NCI-H187 (cell line): ENCODE measurements around the gene FNDC10.
A peak's percentile ranks its signal among the peaks of the same experiment; 100 is the strongest.
"Not testable (repeated sequence)": the region's sequence is repeated elsewhere in the genome, so short reads cannot be mapped to it uniquely, and the experiment has no call there.

Source experiments
- DNase-seq, 2 experiments: peaks; one replicate each; lab custom pipeline; 2025; lab: John Stamatoyannopoulos, UW

Gene FNDC10

GRCh38 chr1:1599935-1600860 is at the start of gene FNDC10:
TSS of gene FNDC10 (minus strand) at chr1:1600135. CDS start at chr1:1600015, 120 bp downstream.
- no peak for DNase-seq

DNA sequence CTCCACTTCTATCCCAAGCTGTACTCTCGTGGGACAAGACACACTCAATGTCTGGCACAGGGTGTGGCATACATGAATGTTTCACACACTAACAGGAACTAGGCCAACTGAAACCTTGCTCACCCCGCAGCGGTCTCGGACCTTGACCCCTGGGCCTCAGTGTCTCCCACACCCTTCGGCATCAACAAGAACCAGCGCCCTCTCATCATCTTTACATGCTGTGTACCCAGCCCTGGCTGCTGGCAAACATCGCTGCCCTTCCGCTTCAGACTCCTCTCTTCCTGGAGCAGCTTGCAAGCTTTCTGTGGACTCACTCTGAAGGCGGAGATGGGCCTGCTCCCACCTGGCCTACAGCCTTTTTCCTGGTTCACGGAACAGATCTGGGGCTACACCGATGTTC is 48.3 kb upstream of the FNDC10 start:
- DNase-seq = not testable (repeated sequence)

- DNase-seq = not testable (repeated sequence)
These were observed 47.8 kb upstream of the FNDC10 start for GRCh38 chr1:1647567-1648241.

DNA sequence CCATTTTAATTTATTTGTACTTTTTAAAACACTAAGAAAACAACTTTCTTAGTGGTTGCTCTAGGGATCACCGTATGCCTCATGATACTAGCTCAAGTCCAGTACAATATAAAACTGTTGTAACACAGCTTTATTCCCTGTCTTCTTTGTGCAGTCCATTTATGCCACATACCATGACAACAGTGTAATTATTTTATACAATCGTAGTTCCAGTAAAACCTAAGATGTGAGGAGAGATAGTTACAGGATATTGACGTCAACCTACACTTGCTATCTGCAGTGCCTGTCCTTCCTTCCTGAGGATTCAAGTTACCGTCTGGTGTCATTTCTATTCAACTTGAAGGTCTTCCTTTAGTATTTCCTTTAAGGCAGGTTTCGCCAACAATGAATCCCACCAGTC is 46.4 kb upstream of the FNDC10 start:
- not testable (repeated sequence) for DNase-seq

DNA sequence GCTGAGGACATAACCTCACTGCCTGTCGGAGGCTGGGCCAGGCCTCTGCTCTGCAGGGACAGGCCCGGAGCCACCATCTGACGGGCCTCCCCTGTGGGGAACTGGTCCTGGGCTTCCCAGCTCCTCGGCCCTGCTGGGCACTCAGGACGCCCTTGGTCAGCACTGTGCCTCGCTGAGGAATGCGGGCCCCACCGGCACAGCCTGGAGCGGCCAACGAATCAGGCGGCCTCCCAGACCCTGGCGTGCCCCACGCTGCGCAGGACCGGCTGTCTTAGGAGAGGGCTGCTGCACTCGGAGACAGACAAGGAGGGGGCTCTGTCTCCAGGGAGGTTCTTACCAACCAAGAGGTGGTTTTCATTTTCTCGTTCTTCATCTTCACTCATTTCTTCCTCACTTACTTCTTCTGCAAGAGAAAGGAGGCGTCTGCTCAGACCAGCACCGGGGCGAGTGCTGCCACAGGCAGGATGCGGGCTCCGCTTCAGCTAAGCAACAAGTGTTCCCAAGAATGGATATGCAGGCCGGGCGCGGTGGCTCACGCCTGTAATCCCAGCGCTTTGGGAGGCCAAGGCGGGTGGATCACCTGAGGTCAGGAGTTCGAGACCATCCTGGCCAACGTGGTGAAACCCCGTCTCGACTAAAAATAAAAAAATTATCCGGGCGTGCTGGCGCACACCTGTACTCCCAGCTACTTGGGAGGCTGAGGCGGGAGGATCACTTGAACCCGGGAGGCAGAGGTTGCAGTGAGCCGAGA is 41.0 kb upstream of the FNDC10 start:
- DNase-seq = not testable (repeated sequence)

DNA sequence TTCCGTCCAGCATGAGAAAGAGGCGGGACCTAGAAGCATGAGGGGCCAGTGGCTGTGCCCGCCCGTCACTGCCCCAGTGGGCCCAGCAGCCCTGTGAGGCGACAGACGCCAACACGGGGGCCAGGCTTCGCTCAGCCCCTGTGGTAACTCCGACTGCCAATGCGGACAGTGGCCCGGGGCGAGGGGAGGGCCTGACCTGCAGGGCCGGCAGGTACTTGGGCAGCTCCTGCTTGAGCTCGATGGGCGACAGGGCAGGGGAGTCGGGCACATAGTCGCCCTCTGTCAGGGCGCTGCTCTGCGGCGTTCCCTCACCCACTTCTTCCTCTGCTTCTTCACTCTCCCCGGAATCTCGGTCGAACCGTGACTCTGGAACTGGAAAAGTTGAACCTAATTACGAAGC is 40.1 kb upstream of the FNDC10 start:
- not testable (repeated sequence) for DNase-seq

GRCh38 chr1:1639368-1639767 is 39.4 kb upstream of the FNDC10 start:
- not testable (repeated sequence) for DNase-seq

DNA sequence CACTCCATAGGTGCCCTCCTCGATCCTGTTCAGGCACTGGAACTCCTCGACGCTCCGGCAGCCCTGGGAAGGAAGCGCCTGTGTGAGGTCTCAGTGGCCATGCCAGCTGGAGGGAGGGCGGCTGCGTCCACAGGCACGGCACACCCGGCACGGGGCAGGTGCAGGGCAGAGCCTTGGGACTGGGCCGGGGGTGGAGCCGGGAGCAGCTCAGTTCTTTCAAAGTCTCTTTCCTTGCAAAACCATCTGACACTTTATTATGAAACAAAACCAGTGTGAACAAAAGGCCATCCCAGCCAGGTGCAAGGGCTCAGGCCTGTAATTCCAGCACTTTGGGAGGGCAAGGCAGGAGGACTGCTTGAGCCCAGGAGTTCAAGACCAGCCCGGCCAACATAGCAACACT is 38.6 kb upstream of the FNDC10 start:
- not testable (repeated sequence) for DNase-seq

- not testable (repeated sequence) for DNase-seq
These were observed 37.5 kb upstream of the FNDC10 start for GRCh38 chr1:1637479-1637875.

DNA sequence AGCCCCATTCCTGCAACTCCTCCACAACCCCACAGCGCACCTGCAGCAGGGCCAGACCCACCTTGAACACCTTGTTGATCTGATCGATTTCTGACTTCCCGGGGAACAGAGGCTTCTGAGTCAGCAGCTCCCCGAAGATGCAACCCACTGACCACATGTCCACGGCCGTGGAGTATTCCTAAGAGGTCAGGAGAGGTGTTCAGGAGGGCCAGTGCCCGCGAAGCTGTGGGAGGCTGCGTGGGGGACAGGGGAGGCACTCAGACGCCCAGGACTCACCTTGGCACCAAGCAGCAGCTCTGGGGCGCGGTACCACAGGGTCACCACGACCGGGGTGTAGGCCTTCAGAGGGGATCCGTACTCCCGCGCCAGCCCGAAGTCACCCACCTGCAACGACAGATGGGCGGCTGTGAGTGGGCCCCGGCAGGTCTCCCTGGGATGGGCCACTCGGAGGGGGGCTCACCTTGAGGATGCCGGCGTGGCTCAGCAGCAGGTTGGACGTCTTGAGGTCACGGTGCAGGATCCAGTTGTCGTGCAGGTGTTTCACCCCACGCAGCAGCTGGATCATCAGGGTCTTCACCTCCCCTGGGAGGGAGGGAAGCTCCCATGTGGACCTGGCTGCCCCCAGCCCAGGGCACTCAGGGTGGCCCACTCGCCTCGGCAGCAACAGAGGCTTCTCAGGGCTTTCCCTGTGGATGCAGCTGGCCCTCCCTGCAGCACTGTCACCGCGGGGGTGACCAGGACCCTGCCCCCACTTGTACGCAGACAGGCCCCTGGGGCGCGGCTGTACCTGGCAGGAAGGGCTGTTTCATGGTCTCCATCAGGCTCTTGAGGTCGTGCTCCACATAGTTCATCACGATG is 36.9 kb upstream of the FNDC10 start:
- not testable (repeated sequence) for DNase-seq

DNA sequence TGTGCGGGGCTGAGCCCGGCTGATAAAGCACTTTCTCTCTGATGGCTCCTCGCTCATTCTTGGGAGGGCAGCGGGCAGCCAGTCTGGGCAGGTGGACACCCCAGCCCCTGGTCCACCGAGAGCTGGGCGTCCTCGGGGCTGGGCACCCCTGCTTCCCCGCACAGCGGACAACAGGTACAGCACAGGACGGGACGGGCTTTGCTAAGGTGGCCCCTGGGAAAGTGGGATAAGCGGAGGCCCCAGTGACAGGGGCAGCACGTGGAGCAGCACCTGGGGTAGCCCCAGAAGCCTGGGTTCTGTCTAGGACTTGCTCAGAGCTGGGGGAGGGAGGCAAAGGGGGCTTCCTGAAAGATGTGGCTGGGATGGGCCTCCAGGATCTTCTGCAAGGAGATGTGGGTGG is 34.7 kb upstream of the FNDC10 start:
- DNase-seq = not testable (repeated sequence)

GRCh38 chr1:1633409-1633808 is 33.5 kb upstream of the FNDC10 start:
- not testable (repeated sequence) for DNase-seq

DNA sequence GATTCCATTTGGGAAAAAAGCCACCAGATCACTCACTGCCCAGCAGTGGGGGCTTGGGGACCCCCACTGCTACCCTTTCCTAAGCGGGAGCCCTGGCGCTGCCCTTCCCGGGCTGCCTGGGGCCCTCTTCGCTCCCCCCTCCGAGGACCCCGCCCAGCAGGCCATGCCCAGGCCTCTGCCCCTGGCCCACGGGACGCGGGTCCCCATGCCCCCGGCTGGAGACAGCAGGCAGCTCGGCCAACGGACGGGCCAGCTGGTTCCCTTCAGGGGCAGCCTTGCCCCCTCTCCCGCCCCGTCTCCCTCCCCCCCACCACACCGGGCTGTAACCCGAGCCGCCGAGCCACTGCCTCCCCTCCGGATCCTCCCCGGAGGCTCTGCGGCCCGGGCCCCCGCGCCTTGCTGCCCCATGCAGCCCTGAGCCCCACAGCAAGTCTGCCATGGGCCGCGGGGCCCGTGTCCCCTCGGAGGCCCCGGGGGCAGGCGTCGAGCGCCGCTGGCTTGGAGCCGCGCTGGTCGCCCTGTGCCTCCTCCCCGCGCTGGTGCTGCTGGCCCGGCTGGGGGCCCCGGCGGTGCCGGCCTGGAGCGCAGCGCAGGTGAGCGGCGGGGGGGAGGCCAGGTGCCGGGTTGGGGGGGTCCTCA is 32.0 kb upstream of the FNDC10 start, which contains the start of gene MMP23B:
TSS of gene MMP23B (plus strand) at position 392 of the 639 bp plus-strand sequence. CDS start at position 438, 46 bp downstream.
- DNase-seq = no peak

- DNase-seq = no peak
These were observed 31.2 kb upstream of the FNDC10 start for GRCh38 chr1:1630965-1631781.

DNA sequence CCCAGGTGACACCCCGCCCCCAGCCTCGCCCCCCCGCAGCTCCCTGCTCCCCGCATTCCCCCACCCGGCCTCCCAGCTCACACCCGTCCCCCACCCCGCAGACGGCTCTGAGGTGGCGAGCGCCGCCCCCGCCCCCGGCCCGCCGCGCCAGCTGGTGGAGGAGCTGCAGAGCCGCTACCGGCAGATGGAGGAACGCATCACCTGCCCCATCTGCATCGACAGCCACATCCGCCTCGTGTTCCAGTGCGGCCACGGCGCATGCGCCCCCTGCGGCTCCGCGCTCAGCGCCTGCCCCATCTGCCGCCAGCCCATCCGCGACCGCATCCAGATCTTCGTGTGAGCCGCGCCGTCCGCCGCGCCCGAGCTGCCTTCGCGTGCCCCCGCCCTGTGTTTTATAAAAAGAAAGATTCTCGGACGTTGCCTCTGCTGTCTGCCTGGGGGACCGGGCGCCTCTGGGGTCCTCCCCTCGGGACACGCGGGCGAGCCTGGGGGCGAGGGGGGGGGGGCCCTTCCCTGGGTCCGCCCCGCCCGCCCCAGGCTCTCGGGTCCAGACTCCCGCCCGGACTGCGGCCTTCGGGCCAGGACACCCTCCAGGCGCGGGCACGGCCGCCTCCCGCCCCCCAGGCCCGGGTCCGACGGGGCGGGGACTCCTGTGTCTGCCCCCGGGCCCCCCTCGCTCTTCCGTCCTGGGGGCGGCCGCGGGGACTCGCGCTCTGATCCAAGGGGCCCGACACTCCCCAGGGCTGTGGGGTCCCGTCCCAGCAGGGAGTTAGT is 30.4 kb upstream of the FNDC10 start:
- peak; percentile 33 to 64 for DNase-seq

DNA sequence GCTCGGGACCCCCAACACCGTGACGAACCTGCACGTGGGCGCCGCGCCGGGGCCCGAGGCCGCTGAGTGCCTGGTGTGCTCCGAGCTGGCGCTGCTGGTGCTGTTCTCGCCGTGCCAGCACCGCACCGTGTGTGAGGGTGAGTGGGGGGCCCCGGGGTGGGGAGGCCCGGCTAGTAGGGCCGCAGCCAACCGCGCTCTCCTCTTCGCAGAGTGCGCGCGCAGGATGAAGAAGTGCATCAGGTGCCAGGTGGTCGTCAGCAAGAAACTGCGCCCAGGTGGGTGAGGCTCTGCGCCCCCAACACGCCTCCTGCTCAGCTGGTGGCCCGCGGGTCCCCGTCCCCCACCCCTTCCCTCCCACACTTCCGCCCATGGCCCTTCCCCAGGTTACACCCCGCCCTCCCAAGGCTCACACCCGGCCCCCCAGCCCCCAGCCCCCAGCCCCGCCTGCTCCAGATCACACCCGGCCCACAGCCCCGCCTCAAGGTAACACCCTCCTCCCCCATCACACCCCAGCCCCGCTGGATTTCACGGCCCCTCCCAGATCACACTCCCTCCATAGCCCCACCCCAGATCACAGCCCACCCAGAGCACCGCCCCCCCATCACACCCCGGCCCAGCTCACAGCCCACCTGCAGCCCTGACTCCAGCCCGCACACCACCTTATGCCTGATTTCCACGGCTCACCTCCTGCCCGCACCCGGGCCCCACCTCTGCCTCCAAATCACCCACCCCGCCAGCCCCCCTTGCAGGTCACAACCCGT is 29.7 kb upstream of the FNDC10 start:
- DNase-seq = no peak

GRCh38 chr1:1628754-1629429 is 29.0 kb upstream of the FNDC10 start:
- no peak for DNase-seq
